Activated naive CD8-positive, alpha-beta T cell treated with anti-CD3 and anti-CD28 coated beads, Interleukin-2, amount 50 U/mL, for 24 hours (primary cell): Measurements from ENCODE around the gene PSG6.
"Not testable (repeated sequence)": the region's sequence is repeated elsewhere in the genome, so short reads cannot be mapped to it uniquely, and the experiment has no call there.

ENCODE experiments used
- ATAC-seq: fragments of 150-1000 bp; cut with Tn5 transposase; one replicate; pipeline ENCODE4 v1.10.0; 2021
- DNase-seq: peaks from one replicate; pipeline ENCODE4 v3.0.0; 2021
- H3K27ac Mint-ChIP-seq: one replicate; pipeline ENCODE4 v1.8.0; 2021; ENCODE audit warnings: mild to moderate bottlenecking, mixed read lengths
- H3K27me3 Mint-ChIP-seq: one replicate; pipeline ENCODE4 v1.8.0; 2021; ENCODE audit warnings: mixed read lengths
- H3K36me3 Mint-ChIP-seq: one replicate; pipeline ENCODE4 v1.8.0; 2021; ENCODE audit warnings: low read depth, mixed read lengths
- H3K4me1 Mint-ChIP-seq: one replicate; pipeline ENCODE4 v1.8.0; 2021; ENCODE audit warnings: mixed read lengths
- H3K4me3 Mint-ChIP-seq: one replicate; pipeline ENCODE4 v1.8.0; 2021; ENCODE audit warnings: mild to moderate bottlenecking, moderate library complexity, mixed read lengths
- H3K9me3 Mint-ChIP-seq: one replicate; pipeline ENCODE4 v1.8.0; 2021; ENCODE audit warnings: mixed read lengths

The PSG6 gene

GRCh38 chr19:42887876-42888445 is 29.7 kb downstream of the PSG6 start:
- peaks cover 12% of the 10 kb centered on the region for H3K27me3 Mint-ChIP-seq

GRCh38 chr19:42882730-42883129 is 35.0 kb downstream of the PSG6 start:
- peaks cover 16% of the 10 kb centered on the region for H3K27me3 Mint-ChIP-seq
- not testable (repeated sequence) for H3K4me3 Mint-ChIP-seq, H3K4me1 Mint-ChIP-seq, H3K36me3 Mint-ChIP-seq, DNase-seq, H3K9me3 Mint-ChIP-seq, H3K27ac Mint-ChIP-seq, ATAC-seq

More at GRCh38 chr19:42887876-42888445, 29.7 kb downstream of the PSG6 start:
- H3K36me3 Mint-ChIP-seq, H3K4me3 Mint-ChIP-seq, H3K4me1 Mint-ChIP-seq, H3K27ac Mint-ChIP-seq, DNase-seq, H3K9me3 Mint-ChIP-seq, ATAC-seq: not testable (repeated sequence)

GRCh38 chr19:42882010-42882409 is 35.7 kb downstream of the PSG6 start:
- DNase-seq, H3K4me3 Mint-ChIP-seq, H3K27ac Mint-ChIP-seq, H3K9me3 Mint-ChIP-seq, H3K36me3 Mint-ChIP-seq, H3K4me1 Mint-ChIP-seq, ATAC-seq: not testable (repeated sequence)
- peaks cover 16% of the 10 kb centered on the region for H3K27me3 Mint-ChIP-seq

DNA sequence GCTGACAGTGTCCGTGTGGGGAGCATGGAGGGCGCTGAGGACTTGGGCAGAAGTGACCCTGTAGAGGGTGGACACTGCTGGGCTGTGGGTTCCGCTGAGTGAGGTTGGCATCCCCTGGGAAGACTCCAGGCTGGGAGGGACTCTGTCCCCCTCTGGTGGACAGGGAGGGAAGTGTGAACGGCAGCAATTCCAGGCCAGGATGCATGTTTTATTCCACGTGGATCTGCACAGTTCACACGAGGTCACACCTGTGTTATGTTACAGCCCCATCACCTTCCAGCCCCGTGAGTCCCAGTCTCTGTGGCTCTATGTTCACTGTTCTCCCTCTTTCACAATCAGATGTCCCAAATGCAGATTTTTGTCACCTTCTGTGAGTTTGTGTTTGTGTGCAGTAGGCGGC is 36.4 kb downstream of the PSG6 start:
- not testable (repeated sequence) for H3K4me3 Mint-ChIP-seq, H3K4me1 Mint-ChIP-seq, H3K36me3 Mint-ChIP-seq, DNase-seq, ATAC-seq, H3K27ac Mint-ChIP-seq, H3K9me3 Mint-ChIP-seq
- H3K27me3 Mint-ChIP-seq: peaks cover 16% of the 10 kb centered on the region

GRCh38 chr19:42880621-42881020 is 37.1 kb downstream of the PSG6 start:
- not testable (repeated sequence) for H3K27ac Mint-ChIP-seq, H3K4me3 Mint-ChIP-seq, H3K4me1 Mint-ChIP-seq, DNase-seq, ATAC-seq, H3K36me3 Mint-ChIP-seq, H3K9me3 Mint-ChIP-seq
- peaks cover 16% of the 10 kb centered on the region for H3K27me3 Mint-ChIP-seq

DNA sequence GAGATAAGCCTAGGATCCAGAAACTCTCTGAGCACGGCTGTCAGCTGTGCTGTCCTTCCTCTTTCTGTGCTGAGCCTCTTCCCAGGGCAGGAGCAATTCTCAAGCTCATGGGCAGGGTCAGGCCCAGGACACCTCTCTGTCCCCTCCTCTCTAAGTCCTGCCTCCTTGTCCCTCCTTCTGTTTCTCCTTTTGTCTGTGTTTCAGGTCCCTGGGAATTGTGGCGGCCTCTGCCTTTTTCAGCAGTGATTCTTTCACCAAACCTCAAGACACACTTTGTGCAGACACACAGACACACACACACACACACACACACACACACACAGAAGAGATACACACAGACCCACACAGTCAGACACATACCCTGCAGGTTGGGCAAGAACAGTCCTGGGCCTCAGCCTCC is 38.1 kb downstream of the PSG6 start, which contains the start of gene PSG1:
TSS of gene PSG1 (minus strand) at position 101 of the 400 bp plus-strand sequence. CDS start 132 bp downstream, outside the sequence.
- Mint-ChIP-seq H3K27me3 (peaks cover 11% of the 10 kb centered on the region), H3K4me1 (no peaks in the 10 kb centered on the region)

DNA sequence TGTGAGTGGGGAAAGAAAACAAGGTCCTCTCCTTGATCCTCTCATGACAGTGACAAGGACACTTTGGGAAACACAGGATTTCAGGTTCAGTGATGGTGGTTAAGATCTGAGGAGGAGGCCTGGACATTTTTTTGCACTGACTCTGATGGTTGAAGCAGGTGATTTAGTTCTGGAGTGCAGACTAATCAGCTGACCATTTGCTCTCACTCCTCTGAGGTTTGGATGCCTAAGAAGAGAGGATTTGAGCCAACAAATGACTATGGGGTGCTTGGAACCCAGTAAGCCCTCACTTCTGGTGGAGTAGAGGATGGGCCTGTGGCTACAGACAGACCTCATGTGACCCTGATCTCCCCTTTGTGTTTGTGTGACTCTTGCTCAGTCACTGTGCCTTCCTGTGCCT is 41.1 kb downstream of the PSG6 start:
- H3K9me3 Mint-ChIP-seq, H3K36me3 Mint-ChIP-seq, H3K4me1 Mint-ChIP-seq, ATAC-seq, DNase-seq, H3K27me3 Mint-ChIP-seq, H3K4me3 Mint-ChIP-seq, H3K27ac Mint-ChIP-seq: not testable (repeated sequence)

More for the DNA sequence above, 38.1 kb downstream of the PSG6 start, which contains the start of gene PSG1:
- H3K36me3 Mint-ChIP-seq: no peaks in the 10 kb centered on the region
- ATAC-seq (no peak), DNase-seq (no peak)
- no peak within 1 kb of the TSS for H3K27ac Mint-ChIP-seq
- H3K4me3 Mint-ChIP-seq: no peak within 1 kb of the TSS
- H3K9me3 Mint-ChIP-seq: no peaks in the 10 kb centered on the region

DNA sequence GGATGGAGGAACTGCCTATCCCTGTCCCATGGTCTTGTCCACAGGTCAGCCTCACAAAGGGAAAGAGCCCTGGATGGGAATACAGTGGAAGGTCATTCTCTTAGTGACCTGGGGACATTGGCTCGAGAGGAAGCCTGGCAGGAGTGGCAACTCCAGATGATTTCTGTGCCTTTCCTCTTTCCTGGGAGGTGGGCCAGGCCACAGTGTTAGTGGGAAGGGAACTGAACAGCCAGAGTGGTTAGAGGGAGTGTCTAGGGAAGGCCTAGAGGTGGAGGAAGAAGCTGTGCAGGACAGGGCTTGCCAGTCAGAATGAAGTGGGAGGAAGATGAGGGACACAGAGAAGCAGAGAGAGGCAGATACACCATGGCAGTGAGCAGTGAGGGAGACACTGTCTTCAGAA is 41.8 kb downstream of the PSG6 start:
- not testable (repeated sequence) for ATAC-seq, H3K9me3 Mint-ChIP-seq, H3K4me1 Mint-ChIP-seq, DNase-seq, H3K27ac Mint-ChIP-seq, H3K27me3 Mint-ChIP-seq, H3K4me3 Mint-ChIP-seq, H3K36me3 Mint-ChIP-seq

DNA sequence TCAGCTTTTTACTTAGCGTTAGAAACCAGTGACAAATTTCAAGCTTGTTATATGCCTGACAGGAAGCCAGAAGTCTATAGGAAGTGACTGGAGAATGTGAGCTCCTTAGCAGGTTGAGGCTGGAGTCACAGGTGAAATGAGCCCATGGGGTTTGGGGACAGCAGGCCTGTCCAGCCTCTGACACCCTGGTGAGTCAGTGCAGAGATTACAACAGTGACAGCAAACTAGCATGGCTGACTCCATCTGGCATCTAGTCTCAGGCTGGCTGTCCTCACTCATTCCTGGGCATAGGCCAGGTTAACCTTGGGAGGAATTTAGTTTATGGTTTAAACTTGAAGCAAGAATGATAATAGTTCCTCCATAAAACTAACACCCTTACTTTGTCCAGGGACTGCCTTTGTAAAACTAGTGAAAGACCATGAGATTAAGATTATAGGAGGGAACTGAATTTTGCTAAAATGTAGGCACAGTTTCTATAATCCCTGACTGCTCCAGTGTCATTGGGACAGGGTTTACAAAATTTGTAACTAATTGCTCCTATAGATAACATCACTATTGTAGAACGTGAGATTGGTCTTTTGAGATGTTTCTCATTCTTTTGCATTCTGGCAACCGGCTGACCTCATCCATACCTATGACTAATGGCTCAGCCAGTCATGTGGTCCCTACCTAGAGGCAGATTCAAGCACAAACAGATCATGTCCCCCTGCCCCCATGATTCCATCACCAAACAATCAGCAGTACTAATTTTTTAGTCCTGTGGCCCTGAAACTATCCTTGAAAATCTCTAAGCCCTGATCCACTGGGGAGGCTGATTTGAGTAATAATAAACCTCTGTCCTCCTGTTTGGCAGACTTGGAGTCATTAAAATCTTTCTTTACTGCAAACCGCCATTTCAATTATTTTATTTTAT is 42.5 kb downstream of the PSG6 start:
- not testable (repeated sequence) for H3K4me1 Mint-ChIP-seq, DNase-seq, H3K9me3 Mint-ChIP-seq, H3K27me3 Mint-ChIP-seq, H3K36me3 Mint-ChIP-seq, ATAC-seq, H3K27ac Mint-ChIP-seq, H3K4me3 Mint-ChIP-seq

GRCh38 chr19:42874136-42874535 is 43.6 kb downstream of the PSG6 start:
- not testable (repeated sequence) for H3K27me3 Mint-ChIP-seq, H3K4me3 Mint-ChIP-seq, H3K9me3 Mint-ChIP-seq, ATAC-seq, H3K27ac Mint-ChIP-seq, DNase-seq, H3K36me3 Mint-ChIP-seq, H3K4me1 Mint-ChIP-seq

- ATAC-seq (no peak), DNase-seq (no peak)
- H3K27ac Mint-ChIP-seq: no peak overlapping the region
- no peak overlapping the region for H3K4me3 Mint-ChIP-seq
- no peaks in the 10 kb centered on the region for H3K9me3 Mint-ChIP-seq
- H3K36me3 Mint-ChIP-seq: no peaks in the 10 kb centered on the region
- peaks cover 7% of the 10 kb centered on the region for H3K27me3 Mint-ChIP-seq
- no peaks in the 10 kb centered on the region for H3K4me1 Mint-ChIP-seq
Observed at GRCh38 chr19:42872608-42873007, 45.1 kb downstream of the PSG6 start.

GRCh38 chr19:42857544-42857867 is 60.2 kb downstream of the PSG6 start:
- no peaks in the 10 kb centered on the region for H3K9me3 Mint-ChIP-seq
- ATAC-seq (no peak), DNase-seq (no peak)
- peaks cover 9% of the 10 kb centered on the region for H3K27me3 Mint-ChIP-seq
- H3K4me3 Mint-ChIP-seq: no peak overlapping the region
- H3K36me3 Mint-ChIP-seq: no peaks in the 10 kb centered on the region
- H3K27ac Mint-ChIP-seq: no peak overlapping the region
- H3K4me1 Mint-ChIP-seq: no peaks in the 10 kb centered on the region

DNA sequence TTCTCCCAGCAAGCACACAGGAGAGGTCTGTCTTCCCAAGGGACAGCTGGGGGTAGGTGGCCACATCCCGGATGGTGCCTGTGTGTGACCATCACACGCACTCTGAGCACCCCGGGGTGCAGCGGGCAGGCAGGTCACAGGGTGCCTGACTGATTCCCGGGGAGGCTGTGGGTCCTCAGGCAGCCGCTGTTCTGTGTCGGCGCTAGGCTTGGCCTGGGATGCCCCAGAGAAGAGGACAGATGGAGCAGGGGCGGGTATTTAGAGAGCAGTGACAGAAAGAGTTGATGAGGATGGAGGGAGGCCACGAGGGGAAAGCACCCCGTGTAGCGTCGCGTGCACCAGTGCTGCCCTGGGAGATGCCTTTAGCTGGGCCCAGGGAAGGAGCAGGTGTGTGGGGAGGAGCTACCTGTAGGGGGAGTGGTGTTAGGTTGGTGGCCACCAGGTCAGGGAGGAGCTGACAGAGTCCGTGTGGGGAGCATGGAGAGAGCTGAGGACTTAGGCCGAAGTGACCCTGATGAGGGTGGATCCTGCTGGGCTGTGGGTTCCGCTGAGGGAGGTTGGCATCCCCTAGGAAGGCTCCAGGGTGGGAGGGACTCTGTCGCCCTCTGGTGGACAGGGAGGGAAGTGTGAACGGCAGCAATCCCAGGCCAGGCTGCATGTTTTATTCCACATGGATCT is 60.7 kb downstream of the PSG6 start:
- not testable (repeated sequence) for H3K4me3 Mint-ChIP-seq, ATAC-seq, H3K9me3 Mint-ChIP-seq, H3K36me3 Mint-ChIP-seq, H3K27ac Mint-ChIP-seq, H3K27me3 Mint-ChIP-seq, H3K4me1 Mint-ChIP-seq
- DNase-seq: peak; percentile 35

GRCh38 chr19:42854745-42855144 is 62.9 kb downstream of the PSG6 start:
- H3K27me3 Mint-ChIP-seq, H3K27ac Mint-ChIP-seq, H3K36me3 Mint-ChIP-seq, H3K9me3 Mint-ChIP-seq, H3K4me1 Mint-ChIP-seq, H3K4me3 Mint-ChIP-seq, DNase-seq, ATAC-seq: not testable (repeated sequence)

GRCh38 chr19:42853231-42853630 is 64.5 kb downstream of the PSG6 start:
- H3K27ac Mint-ChIP-seq, H3K4me3 Mint-ChIP-seq, H3K36me3 Mint-ChIP-seq, DNase-seq, ATAC-seq, H3K4me1 Mint-ChIP-seq, H3K9me3 Mint-ChIP-seq, H3K27me3 Mint-ChIP-seq: not testable (repeated sequence)
